ENCODE data around the gene OXGR1.

The OXGR1 gene

DNA sequence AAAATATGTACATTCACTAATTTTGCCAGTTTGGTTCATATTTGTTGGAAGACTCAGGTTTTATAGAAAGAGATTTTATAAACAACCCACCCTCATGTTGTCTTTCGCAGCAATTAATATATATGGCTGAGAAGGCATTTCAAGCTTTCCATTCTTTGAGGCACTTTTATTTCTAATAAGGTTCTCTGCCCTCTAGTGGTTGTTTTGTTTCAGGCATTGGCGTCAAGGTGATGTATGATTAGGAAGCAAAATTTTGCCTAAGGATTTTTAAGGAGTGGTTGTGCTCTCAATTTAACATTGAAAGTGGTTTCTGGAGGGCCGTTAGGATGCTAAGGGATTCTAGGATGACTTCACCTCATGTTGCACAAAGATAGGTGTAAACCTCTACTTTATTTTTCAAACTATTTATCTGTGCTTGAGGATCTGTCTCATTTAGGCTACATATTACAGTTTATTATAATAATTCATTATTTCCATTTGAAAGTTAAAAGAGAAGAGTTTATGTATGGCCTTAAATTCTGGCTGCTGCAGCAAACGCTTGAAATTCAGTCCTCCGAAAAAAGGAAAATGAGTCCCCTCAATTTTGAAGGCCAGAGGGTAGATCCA is 35.9 kb downstream of the OXGR1 start:
- no peaks in the 10 kb centered on the region for H3K36me3 Mint-ChIP-seq (ENCODE audit: low read depth)
- H3K27ac Mint-ChIP-seq, result no peak overlapping the region
- no peaks in the 10 kb centered on the region for H3K4me1 Mint-ChIP-seq (ENCODE audit: low read depth)
- no peak overlapping the region for H3K4me3 Mint-ChIP-seq
- DNase-seq, result no peak
- H3K27me3 Mint-ChIP-seq, result no peaks in the 10 kb centered on the region
- peaks cover 3% of the 10 kb centered on the region for H3K9me3 Mint-ChIP-seq

DNA sequence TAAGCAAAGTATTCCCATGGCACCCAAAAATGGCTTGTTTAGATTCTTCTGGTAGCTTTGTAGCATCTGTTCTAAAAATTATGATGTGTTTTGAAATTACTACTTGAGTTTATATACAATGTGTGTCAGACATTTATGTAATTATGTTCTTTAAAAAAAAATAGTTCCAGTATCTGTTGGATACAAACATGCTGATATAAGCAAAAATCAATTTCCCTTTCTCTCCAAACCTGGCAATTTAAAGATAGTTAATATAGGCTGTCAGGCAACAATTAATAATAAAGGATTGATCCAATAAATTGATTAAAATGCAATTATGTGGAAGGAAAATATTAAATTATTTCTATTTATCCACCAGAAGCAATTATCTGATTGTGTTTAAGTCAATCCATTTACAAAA is 41.7 kb downstream of the OXGR1 start:
- Mint-ChIP-seq H3K4me3 (no peak overlapping the region), H3K36me3 (ENCODE audit: low read depth) (no peaks in the 10 kb centered on the region), H3K27me3 (no peaks in the 10 kb centered on the region), H3K4me1 (ENCODE audit: low read depth) (no peaks in the 10 kb centered on the region), H3K9me3 (no peaks in the 10 kb centered on the region), H3K27ac (no peak overlapping the region)
- no peak for DNase-seq

DNA sequence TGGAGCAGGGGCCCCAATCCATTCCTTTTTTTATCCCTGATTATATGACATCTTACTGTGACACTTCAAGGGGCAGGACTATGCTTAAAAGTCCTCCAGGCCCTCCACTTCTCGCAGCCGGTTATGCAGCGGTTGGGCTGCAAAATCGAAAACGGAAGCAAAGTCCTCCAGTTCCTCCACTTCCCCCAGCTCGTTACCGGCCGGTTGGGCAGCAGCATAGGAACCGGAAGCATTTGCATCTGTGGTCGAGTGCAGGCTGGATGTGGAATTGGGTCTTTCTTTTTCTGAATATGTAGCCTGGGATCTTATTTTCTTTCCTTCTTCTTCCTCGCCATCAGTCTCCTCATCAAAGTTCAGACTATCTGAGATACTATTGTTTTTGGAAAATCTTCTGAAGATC is 46.1 kb downstream of the OXGR1 start:
- H3K27ac Mint-ChIP-seq, result no peak overlapping the region
- no peaks in the 10 kb centered on the region for H3K27me3 Mint-ChIP-seq
- no peaks in the 10 kb centered on the region for H3K4me1 Mint-ChIP-seq (ENCODE audit: low read depth)
- H3K36me3 Mint-ChIP-seq (ENCODE audit: low read depth), result no peaks in the 10 kb centered on the region
- H3K4me3 Mint-ChIP-seq, result no peak overlapping the region
- no peak for DNase-seq
- H3K9me3 Mint-ChIP-seq, result no peaks in the 10 kb centered on the region

DNA sequence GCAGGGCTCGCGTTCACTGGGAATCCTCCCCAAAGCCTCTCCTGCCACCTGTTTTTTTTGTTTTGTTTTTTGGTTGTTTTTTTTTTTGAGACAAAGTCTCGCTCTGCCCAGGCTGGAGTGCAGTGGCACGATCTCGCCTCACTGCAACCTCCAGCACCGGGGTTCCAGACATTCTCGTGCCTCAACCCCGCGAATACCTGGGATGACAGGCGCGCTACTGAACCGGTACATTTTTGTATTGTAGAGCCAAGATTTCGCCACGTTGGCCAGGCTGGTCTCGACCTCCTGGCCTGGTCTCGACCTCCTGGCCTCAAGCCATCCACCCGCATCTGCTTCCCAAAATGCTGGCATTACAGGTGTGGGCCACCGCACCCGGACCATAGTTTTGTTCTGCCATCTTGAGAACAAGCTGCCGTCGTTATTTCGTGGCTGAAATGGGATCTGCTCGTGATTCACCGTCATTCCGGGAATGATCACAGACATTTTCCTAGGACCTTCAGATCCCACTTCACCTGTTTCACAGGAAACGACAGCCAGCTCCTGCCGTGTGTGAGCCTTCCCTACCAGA is 46.8 kb downstream of the OXGR1 start:
- Mint-ChIP-seq H3K27me3 (no peaks in the 10 kb centered on the region), H3K9me3 (no peaks in the 10 kb centered on the region), H3K4me1 (ENCODE audit: low read depth) (no peaks in the 10 kb centered on the region), H3K27ac (no peak overlapping the region), H3K36me3 (ENCODE audit: low read depth) (no peaks in the 10 kb centered on the region), H3K4me3 (no peak overlapping the region)
- no peak for DNase-seq

DNA sequence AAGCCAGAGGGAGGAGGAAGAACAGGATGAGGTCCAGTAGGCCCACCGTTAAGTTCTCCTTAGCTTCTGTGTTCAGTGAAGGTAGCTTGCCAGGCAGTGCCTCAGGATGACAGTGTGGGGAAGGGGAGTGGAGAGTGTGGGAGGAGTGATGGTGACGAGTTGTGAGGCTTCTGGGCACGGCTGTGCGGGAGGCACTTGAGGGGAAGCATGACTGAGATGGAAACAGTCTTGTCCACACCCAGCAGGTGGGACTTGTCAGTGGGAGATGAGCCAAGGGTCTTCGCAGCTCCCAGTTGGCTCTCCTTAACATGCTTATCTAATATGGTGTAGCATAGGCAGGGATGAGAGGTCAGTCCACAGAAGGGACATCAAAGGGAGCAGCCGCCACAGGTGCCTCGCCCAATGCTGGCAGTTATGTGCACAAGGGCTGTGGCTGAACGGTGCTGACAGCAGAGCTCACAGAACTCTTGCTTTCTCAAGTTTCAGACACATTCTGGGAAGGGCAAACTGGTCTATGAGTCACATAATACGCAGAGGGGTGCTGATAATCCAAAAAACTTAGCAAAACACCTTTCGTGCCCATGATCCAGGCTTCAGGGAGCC is 47.5 kb downstream of the OXGR1 start:
- Mint-ChIP-seq H3K36me3 (ENCODE audit: low read depth) (no peaks in the 10 kb centered on the region), H3K4me1 (ENCODE audit: low read depth) (no peaks in the 10 kb centered on the region), H3K9me3 (no peaks in the 10 kb centered on the region), H3K4me3 (no peak overlapping the region), H3K27me3 (no peaks in the 10 kb centered on the region), H3K27ac (no peak overlapping the region)
- DNase-seq, result no peak

DNA sequence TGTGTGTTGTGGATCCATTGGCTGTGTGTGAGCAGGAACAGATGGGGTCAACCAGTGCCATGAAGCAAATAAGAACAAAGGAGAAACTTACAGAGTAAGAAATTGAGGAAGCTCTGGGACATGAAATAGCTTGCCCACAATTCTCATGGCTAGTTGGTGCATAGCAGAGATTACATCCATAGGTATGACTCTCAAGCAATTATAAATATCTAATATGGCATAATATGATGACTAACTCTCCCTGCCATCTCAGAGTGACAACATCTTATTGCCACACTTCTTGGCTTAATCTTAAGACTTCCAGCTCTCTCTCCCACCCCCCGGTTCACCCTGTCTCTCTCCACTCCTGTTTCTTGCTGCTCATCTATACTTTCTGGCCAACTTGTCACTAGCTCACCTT is 53.3 kb downstream of the OXGR1 start:
- no peaks in the 10 kb centered on the region for H3K36me3 Mint-ChIP-seq (ENCODE audit: low read depth)
- H3K4me3 Mint-ChIP-seq, result no peak overlapping the region
- H3K4me1 Mint-ChIP-seq (ENCODE audit: low read depth), result no peaks in the 10 kb centered on the region
- no peaks in the 10 kb centered on the region for H3K9me3 Mint-ChIP-seq
- no peak for DNase-seq
- no peak overlapping the region for H3K27ac Mint-ChIP-seq
- H3K27me3 Mint-ChIP-seq, result no peaks in the 10 kb centered on the region

DNA sequence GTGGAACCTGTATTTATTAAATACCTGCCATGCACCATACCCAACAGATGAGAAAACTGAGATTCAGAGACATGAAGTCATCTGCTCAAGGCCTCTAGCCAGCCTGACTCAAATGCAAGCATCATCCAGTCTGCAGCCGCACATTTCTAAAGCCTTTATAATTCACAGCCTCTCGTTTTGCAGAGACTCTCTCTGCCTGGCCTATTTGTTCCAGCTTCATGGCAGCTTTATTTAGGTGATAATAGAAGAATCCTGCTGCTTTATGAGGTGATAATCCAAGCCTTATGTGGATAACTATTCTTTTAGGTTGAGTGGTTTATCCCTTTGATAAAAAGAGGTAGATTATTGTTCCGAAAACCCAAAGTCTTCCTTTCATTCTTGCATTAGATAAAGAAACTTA is 58.4 kb downstream of the OXGR1 start:
- DNase-seq, result no peak
- Mint-ChIP-seq H3K27ac (no peak overlapping the region), H3K36me3 (ENCODE audit: low read depth) (no peaks in the 10 kb centered on the region), H3K9me3 (no peaks in the 10 kb centered on the region), H3K27me3 (no peaks in the 10 kb centered on the region), H3K4me1 (ENCODE audit: low read depth) (no peaks in the 10 kb centered on the region), H3K4me3 (no peak overlapping the region)

All from activated T-cell treated with anti-CD3 and anti-CD28 coated beads, Interleukin-2, amount 50 U/mL, for 24 hours (primary cell).